GM21381 (cell line): ENCODE results near the gene AK9.
"Not testable (repeated sequence)": the region's sequence is repeated elsewhere in the genome, so short reads cannot be mapped to it uniquely, and the experiment has no call there.

Experiments used
- ATAC-seq: cut with Tn5 transposase; IDR thresholded peaks from one replicate; pipeline ENCODE4 v1.9.1; 2021; ENCODE audit warnings: mild to moderate bottlenecking, moderate library complexity; ENCODE audit not compliant: unreplicated experiment

Gene AK9

DNA sequence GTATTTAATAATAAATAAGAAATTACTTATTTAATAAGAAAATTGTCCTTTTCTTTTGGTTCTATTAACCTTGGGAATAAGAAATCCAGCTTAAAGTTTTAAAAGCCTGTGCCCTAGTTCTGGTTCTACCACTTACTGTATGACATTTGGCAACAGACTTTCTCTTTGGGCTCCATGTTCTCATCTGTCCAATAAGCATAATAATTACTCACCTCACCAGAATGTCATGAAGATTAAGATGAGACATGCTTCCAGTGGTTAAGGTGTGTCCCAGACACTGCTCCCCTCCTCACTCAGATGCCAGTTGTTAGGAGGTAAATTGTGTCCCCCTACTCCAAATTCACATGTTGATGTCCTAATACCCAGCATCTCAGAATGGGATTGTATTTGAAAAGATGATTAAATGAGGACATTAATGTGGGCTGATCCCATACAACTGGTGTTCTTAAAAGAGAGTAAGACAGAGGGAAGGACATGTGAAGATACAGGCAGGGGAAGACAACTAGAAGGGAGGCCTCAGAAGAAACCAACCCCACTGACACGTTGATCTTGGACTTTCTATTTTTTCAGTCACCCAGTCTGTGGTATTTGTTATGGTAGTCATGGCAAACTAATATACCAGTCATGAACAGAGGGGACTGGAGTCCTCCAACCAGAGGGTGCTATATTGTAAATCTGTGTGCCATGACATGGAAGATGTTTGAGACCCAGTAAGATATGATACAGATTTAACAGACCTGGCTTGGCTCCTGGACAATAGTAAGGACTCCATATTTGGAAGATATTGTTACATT, 229.1 kb downstream of the AK9 start:
- ATAC-seq: no peak

DNA sequence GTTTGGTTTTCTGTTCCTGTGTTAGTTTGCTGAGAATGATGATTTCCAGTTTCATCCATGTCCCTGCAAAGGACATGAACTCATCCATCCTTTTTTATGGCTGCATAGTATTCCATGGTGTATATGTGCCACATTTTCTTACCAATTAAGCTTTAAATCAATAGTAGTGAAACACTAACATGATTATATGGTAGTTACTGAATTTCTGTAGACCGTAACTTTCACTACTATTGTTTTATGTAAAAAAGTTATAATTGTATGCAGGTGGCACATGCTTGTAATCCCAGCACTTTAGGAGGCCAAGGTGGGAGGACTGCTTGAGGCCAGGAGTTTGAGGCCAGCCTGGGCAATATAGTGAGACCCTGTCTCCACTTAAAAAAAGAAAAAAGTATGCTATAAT, 229.8 kb downstream of the AK9 start:
- not testable (repeated sequence) for ATAC-seq

DNA sequence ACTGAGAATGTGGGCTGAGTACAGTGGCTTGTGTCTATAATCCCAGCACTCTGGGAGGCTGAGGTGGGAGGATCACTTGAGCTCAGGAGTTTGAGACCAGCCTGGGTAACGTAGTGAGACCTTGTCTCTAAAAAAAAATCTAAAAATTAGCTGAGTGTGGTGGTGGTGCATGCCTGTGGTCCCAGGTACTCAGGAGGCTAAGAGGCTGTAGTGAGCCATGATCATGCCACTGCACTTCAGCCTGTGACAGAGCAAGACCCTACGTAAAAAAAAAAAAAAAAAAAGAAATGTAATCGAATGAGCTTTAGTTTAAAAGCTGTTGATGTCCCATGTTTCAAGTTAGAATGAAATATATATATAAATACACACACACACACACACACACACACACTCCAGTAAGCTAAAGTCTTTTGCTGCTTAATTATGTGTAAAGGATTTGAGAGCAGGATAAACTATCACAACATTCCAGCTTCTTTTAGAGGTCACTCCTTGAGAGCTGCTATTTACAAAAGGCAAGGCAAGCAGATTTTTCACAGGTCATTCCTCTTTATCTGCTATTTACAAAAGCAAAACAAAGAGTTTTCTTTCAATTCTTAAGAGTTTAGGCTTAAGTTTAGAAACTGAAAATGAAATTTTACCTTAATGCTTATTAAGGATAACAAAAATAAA, 230.7 kb downstream of the AK9 start:
- no peak for ATAC-seq

DNA sequence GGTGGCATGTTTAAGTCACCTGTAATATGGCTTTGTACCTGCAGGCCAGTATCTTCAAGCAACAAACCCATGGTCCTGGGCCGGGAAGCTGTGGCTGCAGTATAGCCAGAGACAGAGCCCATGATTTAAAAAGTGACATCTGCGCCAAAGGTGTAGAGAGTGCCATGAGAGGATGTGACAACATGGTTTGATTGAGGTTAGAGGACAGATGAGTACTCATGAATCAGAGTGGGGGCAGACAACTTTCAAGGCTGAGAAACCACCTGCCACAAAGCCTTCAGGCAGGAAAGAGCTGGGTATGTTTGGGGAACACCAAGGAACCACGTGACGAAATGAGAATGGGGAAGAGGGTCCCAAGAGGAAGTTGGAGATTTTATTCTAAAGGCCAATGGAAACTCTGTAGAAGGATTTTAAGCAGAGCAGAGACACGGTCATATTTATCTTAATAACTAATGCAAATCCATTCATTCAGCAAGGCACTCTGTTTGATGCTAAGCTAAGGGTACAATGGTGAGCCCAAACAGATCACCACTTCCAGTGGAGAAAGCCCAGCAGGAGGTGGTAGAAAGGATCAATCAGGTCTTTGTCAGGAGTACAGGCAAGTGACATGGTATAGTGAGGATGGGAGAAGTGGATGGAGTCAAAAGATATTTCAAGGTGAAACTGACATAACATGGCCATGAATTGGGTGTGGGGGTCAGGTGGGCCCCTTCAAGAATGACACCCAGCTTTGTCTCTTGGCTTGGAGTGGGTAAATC, 232.0 kb downstream of the AK9 start:
- ATAC-seq: peak; percentile 25

DNA sequence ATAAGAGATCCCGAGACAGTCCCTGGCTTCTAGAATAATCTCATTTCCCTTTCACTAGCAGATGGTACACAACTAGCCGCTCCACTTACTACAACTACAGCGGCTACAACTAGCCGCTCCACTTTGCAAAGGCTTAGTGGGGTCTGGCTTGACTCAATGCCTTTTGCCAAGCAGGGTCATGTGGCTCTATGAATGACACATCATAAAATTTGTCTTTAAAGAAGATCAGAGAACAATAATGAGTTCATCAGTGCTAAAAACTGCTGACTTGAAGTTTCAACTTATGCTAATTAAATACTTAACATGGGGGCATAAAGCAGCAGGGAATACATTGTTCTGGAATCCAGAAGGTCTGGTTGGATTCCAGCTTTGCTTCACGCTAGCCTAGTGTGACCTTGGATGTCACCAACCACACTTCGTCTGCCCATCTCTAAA, 233.4 kb downstream of the AK9 start:
- no peak for ATAC-seq

DNA sequence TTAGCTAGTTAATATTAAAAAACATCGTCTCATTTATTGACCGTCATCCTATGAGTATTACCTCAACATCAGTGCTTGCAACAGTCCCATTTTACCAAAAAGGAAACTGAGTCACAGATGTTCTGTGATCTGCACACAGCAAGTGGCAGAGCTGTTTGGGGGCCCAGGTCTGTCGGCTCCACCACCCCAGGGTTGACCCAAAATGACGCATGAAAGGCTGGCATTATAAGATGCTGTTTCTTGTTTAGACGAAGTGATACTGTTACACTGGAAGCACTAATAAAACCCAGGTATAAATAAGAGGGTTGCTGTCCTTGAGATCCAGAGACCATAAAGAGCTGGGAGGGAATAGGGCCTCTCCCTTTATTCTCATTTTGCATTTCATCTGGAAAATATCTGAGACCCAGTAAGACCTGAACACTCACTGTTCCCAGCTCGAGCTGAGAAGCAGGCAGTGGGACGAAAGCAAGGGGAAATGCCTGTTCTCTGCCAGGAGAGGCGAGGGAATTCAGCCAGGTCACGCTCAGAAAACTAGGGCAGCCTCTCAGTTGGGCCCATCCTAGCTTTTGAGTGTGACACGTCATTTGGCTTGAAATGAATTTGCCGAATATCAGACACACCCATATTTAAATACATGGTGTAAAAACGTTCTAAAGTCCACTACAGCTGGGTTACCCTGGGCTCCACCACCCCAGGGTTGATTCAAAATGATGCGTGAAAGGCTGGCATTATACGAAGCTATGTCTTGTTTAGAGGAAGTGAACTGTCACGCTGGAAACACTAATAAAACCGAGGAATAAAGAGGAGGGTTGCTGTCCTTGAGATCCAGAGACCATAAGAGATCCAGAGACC, 234.1 kb downstream of the AK9 start:
- no peak for ATAC-seq

DNA sequence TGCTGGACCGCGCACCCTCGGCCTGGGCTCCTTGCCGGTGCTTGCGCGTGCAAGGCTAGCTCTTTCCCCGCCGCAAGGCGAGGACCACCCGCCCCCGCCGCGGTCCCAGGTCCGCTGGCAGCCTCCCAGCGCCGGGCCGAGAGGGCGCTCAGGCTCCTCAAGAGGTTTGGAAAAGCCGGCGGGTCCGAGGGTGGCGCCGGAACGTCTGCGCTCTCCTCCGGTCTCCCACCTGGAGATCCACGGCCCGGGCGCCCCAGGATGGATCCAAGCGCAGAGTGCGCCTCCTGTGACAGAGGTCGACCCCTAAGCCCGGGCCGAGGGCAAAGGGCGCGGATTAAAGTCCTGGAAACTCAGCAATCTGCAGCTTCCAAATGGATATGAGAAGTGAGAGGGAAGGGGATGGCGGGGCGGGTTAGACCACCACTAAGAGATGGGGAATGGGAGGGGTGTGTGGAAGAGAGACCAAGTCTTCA, 234.9 kb downstream of the AK9 start:
- no peak for ATAC-seq

DNA sequence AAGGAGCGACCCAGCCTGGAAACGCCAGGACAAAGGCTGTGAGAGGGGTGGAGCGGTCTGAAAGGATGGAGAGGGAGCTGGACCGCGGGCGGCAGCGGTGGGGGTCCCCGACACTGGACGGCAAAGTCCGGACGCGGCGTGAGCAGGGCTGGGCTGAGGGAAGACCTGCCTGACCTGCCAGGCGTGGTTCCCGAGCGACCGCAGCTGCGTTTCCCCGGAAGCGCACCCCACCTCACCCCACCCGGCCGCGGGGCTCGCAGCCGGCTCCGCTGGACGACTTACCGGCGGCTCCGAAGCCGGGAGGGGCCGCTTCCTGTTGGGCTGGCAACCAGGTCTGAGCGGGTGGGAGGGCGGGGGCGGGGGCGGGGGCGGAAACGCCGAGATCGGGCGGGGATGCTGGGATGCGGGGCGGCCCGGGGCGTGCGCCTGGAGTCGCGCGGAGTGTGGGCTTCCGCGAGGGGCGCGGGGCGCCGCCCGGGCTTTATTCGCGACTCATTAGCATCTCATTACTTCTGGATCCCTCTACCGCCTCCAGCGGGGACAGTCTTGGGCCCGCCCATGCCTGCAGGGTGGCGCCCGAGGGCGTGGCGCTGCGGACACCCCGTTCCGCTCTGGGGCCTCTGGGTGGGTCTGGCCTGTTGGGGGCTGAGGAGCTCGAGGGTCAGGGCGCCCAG, 235.4 kb downstream of the AK9 start, which contains the start of gene MICAL1:
Gene MICAL1 (minus strand): TSS at position 336 of the 674 bp plus-strand sequence. CDS start 1,576 bp downstream, outside the sequence.
- peak; percentile 51 for ATAC-seq

DNA sequence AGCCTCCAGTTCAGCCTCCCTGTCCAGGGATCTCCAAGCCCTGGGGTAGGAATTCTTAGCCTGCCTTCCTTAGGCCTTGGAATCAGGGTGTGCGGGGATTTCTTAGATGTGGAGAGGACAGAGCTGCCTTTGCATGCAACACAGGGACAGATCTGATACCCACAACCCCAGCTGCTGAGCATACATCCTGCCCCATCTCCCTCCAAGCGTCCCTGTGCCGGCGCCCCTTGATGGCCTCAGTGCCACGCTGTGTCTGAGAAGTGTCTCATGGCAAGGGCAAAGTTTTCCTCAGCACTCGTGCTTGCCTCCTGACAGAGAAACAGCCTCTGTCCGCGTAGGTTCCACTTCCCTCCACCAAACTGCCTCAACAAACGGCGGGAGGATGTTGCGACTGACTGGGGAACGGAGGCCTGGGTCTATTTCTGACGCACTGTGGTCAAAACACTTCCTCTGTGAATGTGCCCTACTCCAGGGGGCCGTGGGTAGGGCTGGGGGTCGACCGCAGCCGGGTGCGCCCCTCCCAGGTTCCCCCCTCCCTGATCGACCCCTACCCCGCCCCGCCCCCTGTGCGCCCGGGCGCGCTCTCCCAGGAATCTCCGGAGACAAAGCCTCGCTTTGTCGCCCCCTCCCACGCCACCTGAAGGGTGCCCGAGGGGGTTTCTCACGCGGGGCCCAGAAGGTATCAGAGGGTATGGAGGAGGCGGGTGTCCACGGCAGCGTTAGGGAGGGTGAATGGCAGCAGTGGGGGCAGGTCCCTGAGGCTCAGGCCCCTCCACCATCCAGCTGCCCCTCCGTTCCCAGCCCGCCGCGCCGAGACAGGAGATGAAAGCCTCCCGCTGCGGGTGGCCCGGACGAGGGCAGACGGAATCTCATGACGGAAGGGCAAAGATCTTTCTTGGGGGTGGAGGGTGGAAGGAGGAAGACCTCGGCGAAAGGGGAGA, 236.2 kb downstream of the AK9 start:
- peak; percentile 27 for ATAC-seq

DNA sequence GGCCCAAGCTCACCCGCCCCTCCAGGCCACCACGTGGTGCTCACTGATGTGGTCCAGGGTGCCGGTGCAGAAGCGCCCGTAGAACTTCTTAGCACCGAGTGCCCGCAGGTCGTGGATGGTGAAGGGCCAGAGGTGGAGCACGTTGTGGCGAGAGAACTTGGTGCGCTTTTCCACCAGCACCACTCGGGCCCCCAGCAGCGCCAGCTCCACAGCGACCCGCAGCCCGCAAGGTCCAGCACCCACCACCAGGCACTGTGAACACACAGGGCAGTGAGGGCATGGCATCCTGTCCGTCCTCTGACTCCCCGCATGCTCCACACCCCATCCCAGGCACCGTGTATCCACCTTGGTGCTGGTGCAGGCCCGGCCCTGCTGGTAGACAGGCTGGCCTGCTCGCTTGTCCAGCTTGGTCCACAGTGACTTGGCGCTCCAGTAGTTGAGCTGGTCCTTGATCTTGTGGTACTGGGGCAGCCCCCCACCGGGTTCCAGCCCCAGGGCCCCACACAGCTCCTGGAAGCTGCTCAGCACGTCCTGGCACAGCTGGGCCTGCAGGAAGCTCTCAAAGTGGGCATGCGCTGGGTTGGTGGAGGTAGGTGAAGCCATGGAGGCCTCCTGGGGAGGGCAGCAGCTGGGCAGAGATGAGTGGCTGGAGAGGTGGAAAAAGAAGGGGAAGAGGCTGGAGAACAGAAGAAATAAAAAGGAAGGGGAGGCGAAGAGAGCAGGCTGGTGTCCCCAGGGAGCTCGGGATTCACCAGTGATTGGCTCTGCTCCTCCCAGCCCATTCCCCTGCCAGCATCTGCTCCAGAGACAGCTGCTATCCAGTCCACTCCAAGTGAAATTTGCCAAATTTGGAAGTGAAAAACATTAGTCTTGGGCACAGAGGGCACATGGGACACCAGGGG, 237.2 kb downstream of the AK9 start:
- no peak for ATAC-seq

DNA sequence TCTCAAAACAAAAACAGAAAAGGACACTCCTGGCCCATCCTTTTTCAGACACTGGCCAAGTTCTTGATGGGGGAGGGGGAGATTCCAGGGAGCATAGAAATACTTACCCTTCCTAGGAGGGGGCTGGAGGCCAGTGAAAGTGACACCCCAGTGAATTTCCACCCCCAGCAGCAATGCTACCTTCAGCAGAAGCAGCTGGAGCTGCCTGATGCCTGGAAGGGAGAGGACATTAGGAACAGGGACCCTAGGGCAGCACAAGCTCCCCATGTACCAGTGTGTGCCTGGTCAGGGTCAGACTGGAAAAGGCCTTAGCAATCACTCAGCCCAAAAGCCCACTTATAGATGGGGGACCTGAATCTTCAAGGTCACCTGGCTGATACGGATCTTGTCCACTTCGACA, 237.8 kb downstream of the AK9 start:
- ATAC-seq: no peak

DNA sequence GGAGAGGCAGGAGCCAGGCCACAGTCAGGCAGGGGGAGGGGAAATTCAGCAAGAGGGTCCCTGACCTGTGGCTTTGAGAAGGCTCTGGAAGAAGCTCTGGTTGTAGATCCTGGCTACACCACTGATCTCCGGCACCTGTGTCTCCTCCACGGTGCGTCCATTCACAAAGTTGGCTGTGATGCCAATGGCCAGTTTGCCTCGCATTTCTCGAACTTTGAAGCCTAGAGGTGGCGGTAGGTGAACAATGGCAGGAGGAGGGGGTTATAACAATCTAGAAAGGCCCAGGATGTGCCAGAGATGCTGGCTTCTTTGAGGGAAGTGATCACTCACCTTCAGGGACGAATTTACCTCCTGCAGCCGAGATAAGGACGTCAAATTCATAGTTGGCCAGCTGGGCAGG, 238.8 kb downstream of the AK9 start:
- ATAC-seq: no peak

DNA sequence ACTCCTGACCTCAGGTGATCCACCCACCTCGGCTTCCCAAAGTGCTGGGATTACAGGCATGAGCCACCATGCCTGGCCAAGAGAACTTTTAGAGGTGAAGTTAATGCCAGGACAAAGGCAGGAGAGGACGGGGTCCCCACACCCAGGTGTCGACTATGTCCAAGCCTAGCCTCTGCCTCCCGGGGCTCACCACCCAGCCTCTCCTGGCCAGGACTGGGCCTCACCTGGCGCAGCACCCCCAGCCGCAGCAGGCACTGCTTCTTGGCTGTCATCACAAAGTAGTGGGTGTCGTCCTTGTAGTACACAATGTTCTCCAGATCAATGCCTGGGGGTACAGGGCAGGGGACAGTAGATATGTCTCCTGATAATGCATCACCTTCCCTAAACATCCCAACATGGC, 239.6 kb downstream of the AK9 start:
- no peak for ATAC-seq

DNA sequence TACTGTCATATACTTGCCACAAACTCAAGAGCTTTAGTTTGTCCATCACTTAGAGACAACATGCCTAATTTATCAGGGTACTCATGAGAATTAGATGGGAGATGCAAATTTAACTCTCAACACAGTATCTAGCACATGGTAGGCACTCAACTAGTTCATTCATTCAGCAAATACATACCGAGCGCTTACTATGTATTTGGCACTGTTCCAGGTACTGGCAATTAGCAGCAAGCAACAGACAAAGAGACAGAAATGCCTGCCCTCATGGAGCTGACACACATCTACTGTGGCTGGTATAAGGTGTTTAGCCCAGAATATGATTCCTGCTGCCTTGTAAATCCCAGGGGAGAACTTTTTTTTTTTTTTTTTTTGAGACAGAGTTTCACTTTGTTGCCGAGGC, 240.2 kb downstream of the AK9 start:
- no peak for ATAC-seq

DNA sequence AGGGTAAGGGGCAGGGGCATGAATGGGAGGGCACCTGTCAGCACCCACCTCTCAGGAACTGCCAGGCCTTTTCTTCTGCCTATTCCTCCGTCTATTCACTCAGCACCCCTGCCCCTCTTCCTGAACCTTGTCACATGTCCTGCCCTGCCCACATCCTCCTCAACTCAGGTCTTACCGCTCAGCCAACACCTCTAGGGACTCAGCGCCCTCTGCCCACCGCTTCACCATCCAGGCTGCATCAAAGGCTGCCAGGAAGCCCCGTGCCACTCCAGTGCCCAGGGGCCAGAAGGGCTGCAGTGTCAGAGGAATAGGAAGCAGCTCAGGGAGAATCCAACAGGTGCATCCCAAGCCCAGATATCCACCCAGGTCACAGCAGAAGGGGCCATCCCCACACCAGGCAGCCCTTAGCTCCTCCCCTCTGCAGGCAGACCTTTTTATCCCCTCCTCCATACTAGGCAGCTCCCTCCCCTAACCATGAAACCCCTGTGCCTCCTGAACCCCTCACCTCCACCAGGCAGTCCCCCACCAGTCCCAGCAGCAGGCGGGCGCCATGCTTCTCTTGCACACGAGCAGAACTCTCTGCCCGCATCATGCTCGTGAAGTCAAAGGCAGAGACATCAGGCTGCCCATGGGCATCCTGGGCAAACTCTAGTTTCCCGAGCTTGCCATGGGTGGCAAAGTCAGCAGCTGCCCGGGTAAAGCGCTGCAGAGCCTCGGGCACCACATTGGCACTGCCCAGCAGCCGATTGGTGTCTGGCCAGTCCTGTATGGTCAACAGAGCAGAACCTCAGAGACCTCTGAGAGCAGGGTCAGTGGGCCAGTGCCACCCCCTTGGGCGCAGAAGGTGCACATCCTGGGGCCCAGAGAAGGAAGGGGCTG, 241.0 kb downstream of the AK9 start:
- ATAC-seq: no peak

DNA sequence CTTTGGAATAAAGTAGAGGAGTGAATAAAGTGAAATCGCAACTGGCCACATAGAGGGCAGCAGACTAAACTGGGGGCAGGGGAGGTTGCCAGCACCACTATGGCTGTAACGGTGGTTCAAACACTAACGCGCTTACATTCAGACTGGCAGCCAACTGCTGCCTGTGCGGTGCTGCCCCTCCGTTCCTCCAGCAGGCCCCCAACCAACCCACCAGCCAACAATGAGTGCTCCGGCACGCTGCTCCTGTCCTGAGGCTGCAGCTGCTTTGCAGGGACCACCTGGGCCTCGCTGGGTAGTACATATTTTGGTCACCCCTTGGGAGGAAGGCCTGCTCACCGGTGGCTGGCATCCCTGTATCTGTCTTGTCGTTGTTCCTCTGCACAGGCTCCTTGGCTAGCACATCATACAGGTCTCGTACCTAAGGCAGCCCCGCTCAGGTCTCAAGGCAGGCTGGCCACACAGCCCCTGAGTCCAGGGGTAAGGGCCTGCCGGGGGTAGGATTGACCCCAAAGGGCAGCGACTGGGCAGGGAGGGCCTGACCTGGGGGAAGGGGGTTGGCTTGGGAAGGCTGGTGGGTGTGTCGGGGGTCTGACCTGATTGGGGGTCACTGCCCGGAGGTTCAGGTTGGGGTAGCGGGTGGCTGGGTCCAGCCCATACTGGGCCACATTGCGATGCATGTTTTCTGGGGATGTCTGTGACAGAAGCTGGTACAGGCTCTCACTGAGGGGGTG, 241.8 kb downstream of the AK9 start:
- ATAC-seq: no peak
